Umbilical cord (tissue), 2 donors: Measurements from ENCODE around the gene ARHGAP44. TPM values are rescaled to one million over a fixed set of nuclear protein-coding genes. Genes with fewer than 3 reads are reported as not detected.

Experiments
- DNase-seq: peaks from one replicate; pipeline ENCODE4 v3.0.0-alpha.2; 2015; ENCODE audit warnings: low spot score
- total RNA-seq: library from RNA; depleted of rRNA; stranded (reverse); fragments of >200 nt; gene quantifications from one replicate; pipeline ENCODE4 v1.2.3, GENCODE V29; 2014; ENCODE audit warnings: low replicate concordance; ENCODE audit not compliant: insufficient read depth

ARHGAP44 gene
- total RNA-seq, 1 donor from 2014 or later: 2.9 TPM

GRCh38 chr17:12994341-12995074 lies 205.2 kb downstream of the ARHGAP44 start:
- no peak for DNase-seq

GRCh38 chr17:12995106-12995895 lies 206.0 kb downstream of the ARHGAP44 start:
- no peak for DNase-seq

GRCh38 chr17:12995896-12996295 lies 206.6 kb downstream of the ARHGAP44 start:
- no peak for DNase-seq

DNA sequence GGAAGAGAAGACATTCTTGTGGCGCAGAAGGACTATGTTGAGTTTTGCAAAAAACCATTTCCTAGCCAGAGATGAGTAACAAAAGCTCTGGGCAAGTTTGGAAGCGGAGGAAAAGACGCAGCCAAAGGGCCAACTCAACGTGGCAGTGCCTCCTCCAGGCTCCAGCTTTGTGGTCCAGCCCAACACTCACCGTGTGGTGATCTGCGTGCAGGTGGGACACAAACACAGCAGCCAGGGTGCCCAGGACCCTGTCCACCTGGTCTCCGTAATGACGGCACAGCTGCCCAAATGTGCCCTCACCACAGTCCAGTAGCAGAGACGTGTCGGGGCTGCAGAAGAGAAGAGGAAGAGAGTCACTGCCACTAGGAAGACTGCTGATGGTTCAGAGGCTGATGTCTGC lies 207.1 kb downstream of the ARHGAP44 start:
- DNase-seq: no peak

DNA sequence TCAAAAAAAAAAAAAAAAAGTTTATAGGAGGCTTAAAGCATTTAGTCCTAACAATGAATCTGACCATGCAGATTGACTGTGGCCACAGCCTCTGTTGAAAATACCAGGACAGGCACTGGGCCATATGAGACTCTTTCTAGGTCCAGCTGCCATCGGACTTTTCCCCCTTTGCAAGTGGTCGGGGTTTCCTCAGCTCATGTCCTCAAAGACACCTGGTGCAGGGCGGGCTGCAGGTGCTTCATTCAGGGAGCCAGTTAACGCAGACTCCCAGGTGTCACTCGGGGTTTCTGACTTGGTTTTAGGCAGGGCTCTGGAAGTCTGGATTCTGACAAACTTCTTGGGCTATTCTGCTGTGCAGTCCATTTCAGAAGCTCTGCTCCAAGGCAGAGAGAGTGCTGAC lies 207.6 kb downstream of the ARHGAP44 start:
- DNase-seq: no peak

DNA sequence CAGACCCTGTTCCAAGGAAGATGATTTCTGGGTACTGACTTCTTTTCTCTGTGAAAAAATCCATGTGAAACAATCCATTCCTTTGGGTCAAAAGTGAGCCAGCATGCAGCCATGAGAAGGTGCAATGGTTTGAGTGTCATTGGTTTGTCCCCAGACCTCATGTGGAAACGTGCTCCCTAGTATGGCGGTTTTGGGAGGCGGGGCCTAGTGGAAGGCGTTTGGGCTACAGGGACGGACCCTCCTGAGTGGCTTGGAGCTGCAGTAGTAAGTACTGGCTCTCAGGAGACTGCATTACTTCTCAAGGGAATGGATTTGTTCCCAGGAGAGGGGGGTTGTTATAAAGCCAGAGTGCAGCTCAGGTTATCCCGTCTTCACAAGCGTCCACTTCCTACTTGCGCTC lies 209.2 kb downstream of the ARHGAP44 start:
- DNase-seq: no peak

- no peak for DNase-seq
Observed at GRCh38 chr17:12998874-12999273, 209.6 kb downstream of the ARHGAP44 start.

GRCh38 chr17:13000561-13000960 lies 211.3 kb downstream of the ARHGAP44 start:
- no peak for DNase-seq

- DNase-seq: no peak
Observed at GRCh38 chr17:13001991-13002615, 212.8 kb downstream of the ARHGAP44 start.

- peak; percentile 80 for DNase-seq
Observed at GRCh38 chr17:13002761-13003453, 213.6 kb downstream of the ARHGAP44 start.

DNA sequence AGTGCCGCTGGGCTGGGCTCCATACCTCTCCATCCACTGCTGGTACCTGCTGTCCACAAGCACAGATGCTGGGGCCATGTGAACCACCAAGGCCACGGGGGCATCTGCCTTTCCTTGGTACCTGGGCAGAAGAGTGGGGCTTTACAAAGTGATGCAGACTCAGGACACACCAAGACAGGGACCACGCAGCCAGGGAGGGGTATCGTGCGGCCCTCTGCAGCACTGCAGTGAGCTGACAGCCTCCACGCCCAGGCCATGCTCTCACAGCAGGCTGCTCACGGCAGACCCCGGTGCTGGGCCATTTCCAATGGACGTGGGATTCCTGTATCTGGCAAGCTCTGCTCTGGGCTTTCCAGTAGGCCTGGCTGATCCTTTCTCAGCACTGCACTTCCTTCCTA lies 214.2 kb downstream of the ARHGAP44 start:
- DNase-seq: no peak

DNA sequence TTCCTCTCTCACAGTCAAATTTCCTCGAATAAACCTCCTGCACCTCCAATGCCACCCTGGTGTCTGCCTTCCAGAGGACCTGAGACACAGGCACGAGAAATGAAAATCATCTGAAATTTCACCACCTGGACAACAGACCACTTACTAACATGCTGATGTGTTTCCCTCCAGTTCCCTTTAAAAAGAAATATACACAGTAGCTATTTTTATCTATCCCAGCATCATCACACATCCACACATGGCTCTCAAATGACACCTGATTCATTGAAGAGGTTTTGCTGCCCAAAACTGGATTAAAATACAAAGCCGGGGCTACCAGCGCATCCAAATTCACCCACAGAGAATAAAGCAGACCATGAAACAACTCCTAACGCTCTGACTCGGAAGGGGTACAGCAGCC lies 214.6 kb downstream of the ARHGAP44 start:
- no peak for DNase-seq

GRCh38 chr17:13004336-13004735 lies 215.0 kb downstream of the ARHGAP44 start:
- DNase-seq: no peak

GRCh38 chr17:13005530-13005929 lies 216.2 kb downstream of the ARHGAP44 start:
- no peak for DNase-seq

DNA sequence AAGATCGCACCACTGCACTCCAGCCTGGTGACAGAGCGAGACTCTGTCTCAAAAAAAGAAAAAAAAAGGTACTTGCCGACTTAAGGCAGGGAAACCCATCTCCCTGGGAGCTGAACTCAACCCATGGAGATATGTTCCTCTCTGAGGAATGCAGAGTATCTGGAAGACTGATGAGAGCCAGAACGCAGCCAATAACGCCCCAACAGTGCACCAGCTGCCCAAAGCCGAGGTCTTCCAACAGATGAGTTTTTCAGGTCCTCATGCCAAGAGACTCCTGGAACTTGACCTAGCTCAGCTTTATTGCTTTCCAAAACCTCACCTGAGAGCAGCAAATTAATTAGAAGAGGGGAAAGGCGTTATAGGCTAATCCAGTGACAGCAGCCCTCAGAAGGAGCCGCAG lies 219.2 kb downstream of the ARHGAP44 start:
- DNase-seq: no peak

GRCh38 chr17:13010959-13011358 lies 221.7 kb downstream of the ARHGAP44 start:
- DNase-seq: no peak

DNA sequence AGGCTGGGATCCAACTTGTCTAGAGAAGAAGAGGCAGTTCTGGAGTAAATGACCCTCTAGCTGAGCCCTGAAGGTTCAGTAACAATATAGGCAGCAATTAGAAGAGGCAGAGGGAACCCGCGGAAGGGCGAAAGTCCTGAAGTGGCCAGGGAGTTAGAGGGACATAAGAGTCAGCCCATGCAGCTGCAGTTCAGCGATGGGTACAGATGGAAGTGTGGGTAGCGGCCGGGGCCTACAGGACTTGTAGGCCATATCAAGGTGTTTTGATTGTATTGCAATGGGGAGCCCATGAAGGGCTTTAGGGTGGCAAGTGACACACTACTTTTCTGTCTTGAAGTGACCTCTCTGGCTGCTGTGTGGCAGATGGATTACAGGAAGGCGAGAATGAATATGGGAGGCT lies 225.5 kb downstream of the ARHGAP44 start:
- no peak for DNase-seq

DNA sequence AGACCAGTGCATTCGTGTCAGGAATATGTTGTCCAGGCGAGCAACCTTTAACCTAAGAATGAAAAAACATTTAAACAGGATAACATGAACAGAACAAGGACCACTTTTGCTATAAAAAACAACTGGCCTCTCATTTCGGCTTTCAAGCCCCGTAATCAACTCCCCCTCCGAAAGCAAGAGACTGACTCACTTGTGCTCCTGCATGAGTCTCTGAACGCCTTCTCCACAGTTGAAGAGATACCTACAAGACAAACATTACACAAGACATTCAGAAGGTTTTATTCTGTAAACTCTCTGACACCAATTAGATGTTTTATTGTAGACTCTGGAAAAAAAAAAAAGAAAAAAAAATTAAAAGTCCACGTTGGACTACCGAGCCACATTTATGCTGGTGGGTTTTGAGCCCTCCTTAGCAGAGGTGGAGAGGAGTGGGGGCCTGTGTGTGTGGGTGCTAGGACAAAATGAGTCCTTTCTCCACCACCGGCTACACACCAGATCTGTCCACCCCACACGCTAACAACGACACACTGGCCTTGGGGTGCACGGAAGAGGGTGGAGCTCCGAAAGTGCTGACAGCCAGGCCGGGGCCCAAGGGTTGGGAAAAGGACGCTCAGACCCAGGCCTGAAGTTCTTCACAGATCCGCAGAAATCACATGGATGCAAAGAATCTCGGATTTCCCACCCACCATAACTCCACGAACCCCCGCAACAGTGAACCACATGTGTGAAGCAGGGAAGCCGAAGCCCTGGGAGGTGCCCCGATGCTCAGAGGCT lies 227.8 kb downstream of the ARHGAP44 start:
- no peak for DNase-seq

- DNase-seq: peak; percentile 99
Observed at GRCh38 chr17:13017655-13018459, 228.6 kb downstream of the ARHGAP44 start, which contains the start of gene ELAC2. Gene ELAC2 (minus strand): TSS chr17:13018027. CDS start chr17:13017947, 80 bp downstream.

DNA sequence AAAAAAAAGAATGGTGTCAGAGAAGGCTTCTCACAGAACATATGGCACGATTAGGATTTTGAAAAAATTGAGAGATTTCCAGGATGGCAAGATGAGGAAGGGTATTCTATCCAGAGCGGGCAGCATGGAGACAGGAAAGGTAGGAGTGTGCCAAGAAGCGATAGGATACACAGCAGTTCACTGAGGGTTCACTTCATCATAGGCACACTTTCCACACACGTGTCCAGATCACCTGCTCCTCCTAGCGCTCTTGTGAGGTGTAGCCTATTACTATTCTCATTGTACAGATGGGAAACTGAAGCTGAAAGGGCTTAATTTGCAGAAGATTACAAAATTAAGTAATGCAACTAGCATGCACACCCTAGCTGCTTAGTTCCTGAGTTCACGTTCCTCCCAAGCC lies 234.7 kb downstream of the ARHGAP44 start:
- no peak for DNase-seq
